Stimulated activated naive CD8-positive, alpha-beta T cell treated with anti-CD3 and anti-CD28 coated beads, Interleukin-15, Interleukin-2, amounts not matched to agents 100 ng/mL and 50 ng/mL, for 24 hours (primary cell): ENCODE measurements around the gene MYO5A.
"Not testable (repeated sequence)": the region's sequence is repeated elsewhere in the genome, so short reads cannot be mapped to it uniquely, and the experiment has no call there.

ENCODE experiments used
- H3K27ac Mint-ChIP-seq: one replicate; pipeline ENCODE4 v1.8.0; 2021; ENCODE audit warnings: mild to moderate bottlenecking, mixed read lengths
- H3K27me3 Mint-ChIP-seq: one replicate; pipeline ENCODE4 v1.8.0; 2021; ENCODE audit warnings: mixed read lengths
- H3K36me3 Mint-ChIP-seq: one replicate; pipeline ENCODE4 v1.8.0; 2021; ENCODE audit warnings: low read depth, mixed read lengths
- H3K4me1 Mint-ChIP-seq: one replicate; pipeline ENCODE4 v1.8.0; 2021; ENCODE audit warnings: low read depth, mixed read lengths
- H3K4me3 Mint-ChIP-seq: one replicate; pipeline ENCODE4 v1.8.0; 2021; ENCODE audit warnings: mild to moderate bottlenecking, mixed read lengths
- H3K9me3 Mint-ChIP-seq: one replicate; pipeline ENCODE4 v1.8.0; 2021; ENCODE audit warnings: mixed read lengths

Gene MYO5A

DNA sequence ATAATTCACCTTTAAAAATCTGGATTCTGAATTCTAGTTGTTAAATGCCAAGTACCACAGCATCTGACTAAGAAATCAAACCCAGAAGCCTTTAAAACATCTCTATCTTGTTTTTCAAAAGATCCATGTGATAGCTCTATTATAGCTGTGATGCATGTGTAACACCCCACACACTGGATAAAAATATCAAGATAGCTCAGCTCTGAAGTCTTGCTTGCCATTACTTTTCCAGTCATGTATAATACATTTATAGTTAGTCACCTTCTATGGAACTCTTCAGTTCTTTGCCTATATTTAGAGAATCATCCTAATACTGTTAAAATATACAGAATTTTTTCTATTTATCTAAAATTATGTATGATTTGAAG, 28.6 kb upstream of the MYO5A start:
- H3K4me1 Mint-ChIP-seq, result peaks cover 48% of the 10 kb centered on the region

GRCh38 chr15:52556524-52557273, 28.0 kb upstream of the MYO5A start:
- H3K4me1 Mint-ChIP-seq, result peaks cover 42% of the 10 kb centered on the region
- no peak overlapping the region for H3K4me3 Mint-ChIP-seq
- H3K27ac Mint-ChIP-seq, result no peak overlapping the region
- H3K27me3 Mint-ChIP-seq, result no peaks in the 10 kb centered on the region
- peaks cover 64% of the 10 kb centered on the region for H3K36me3 Mint-ChIP-seq
- H3K9me3 Mint-ChIP-seq, result no peaks in the 10 kb centered on the region

More for the DNA sequence above, 28.6 kb upstream of the MYO5A start:
- Mint-ChIP-seq H3K4me3 (no peak overlapping the region), H3K27me3 (no peaks in the 10 kb centered on the region), H3K9me3 (no peaks in the 10 kb centered on the region), H3K27ac (no peak overlapping the region), H3K36me3 (peaks cover 61% of the 10 kb centered on the region)

- Mint-ChIP-seq H3K36me3 (peaks cover 75% of the 10 kb centered on the region), H3K9me3 (no peaks in the 10 kb centered on the region), H3K27ac (no peak overlapping the region), H3K4me3 (no peak overlapping the region), H3K4me1 (peaks cover 9% of the 10 kb centered on the region), H3K27me3 (no peaks in the 10 kb centered on the region)
These were observed 23.6 kb upstream of the MYO5A start for GRCh38 chr15:52552303-52552702.

- Mint-ChIP-seq H3K27ac (no peak overlapping the region), H3K4me1 (peaks cover 7% of the 10 kb centered on the region), H3K4me3 (no peak overlapping the region), H3K27me3 (no peaks in the 10 kb centered on the region), H3K36me3 (peaks cover 76% of the 10 kb centered on the region), H3K9me3 (peaks cover 2% of the 10 kb centered on the region)
These were observed 23.1 kb upstream of the MYO5A start for GRCh38 chr15:52551762-52552161.

- H3K27me3 Mint-ChIP-seq, H3K9me3 Mint-ChIP-seq, H3K27ac Mint-ChIP-seq, H3K4me3 Mint-ChIP-seq, H3K4me1 Mint-ChIP-seq: not testable (repeated sequence)
- H3K36me3 Mint-ChIP-seq, result peaks cover 76% of the 10 kb centered on the region
These were observed 22.5 kb upstream of the MYO5A start for GRCh38 chr15:52551186-52551585.

- Mint-ChIP-seq H3K9me3 (peaks cover 4% of the 10 kb centered on the region), H3K4me3 (no peak overlapping the region), H3K4me1 (peaks cover 6% of the 10 kb centered on the region), H3K27me3 (no peaks in the 10 kb centered on the region), H3K27ac (no peak overlapping the region), H3K36me3 (peaks cover 57% of the 10 kb centered on the region)
These were observed 17.5 kb upstream of the MYO5A start for GRCh38 chr15:52546031-52546751.

- H3K27me3 Mint-ChIP-seq, result peaks cover 6% of the 10 kb centered on the region
- peaks cover under 1% of the 10 kb centered on the region for H3K4me1 Mint-ChIP-seq
- no peak overlapping the region for H3K27ac Mint-ChIP-seq
- peaks cover 13% of the 10 kb centered on the region for H3K36me3 Mint-ChIP-seq
- H3K9me3 Mint-ChIP-seq, result no peaks in the 10 kb centered on the region
- no peak overlapping the region for H3K4me3 Mint-ChIP-seq
These were observed 11.8 kb upstream of the MYO5A start for GRCh38 chr15:52540374-52541012.

DNA sequence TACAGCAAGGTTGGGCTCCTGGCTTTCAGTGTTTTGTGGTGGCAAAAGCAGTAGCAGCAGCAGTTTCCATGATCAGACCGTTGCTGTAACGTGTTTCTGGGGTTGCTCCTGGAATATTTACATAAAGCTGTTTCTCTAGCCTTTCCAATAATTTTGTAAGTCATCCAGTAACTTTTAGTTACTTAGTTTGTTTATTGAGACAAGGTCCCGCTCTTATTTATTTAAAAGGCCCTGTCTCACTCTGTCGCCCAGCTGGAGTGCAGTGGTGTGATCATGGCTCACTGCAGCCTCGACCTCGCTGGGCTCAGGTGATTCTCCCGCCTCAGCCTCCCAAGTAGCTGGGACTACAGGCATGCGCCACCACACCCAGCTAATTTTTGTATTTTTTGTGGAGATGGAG, 8.8 kb upstream of the MYO5A start:
- no peaks in the 10 kb centered on the region for H3K9me3 Mint-ChIP-seq
- peaks cover 6% of the 10 kb centered on the region for H3K4me1 Mint-ChIP-seq
- no peak overlapping the region for H3K27ac Mint-ChIP-seq
- peaks cover 4% of the 10 kb centered on the region for H3K36me3 Mint-ChIP-seq
- no peak overlapping the region for H3K4me3 Mint-ChIP-seq
- peaks cover 6% of the 10 kb centered on the region for H3K27me3 Mint-ChIP-seq

- peaks cover 15% of the 10 kb centered on the region for H3K27me3 Mint-ChIP-seq
- H3K27ac Mint-ChIP-seq, result no peak overlapping the region
- no peaks in the 10 kb centered on the region for H3K9me3 Mint-ChIP-seq
- peaks cover 19% of the 10 kb centered on the region for H3K4me1 Mint-ChIP-seq
- H3K4me3 Mint-ChIP-seq, result no peak overlapping the region
- H3K36me3 Mint-ChIP-seq, result no peaks in the 10 kb centered on the region
These were observed 3.7 kb upstream of the MYO5A start for GRCh38 chr15:52532427-52532826.

- Mint-ChIP-seq H3K27ac (peak overlapping the region; percentile 69), H3K4me3 (peak overlapping the region; percentile 79), H3K9me3 (no peaks in the 10 kb centered on the region), H3K4me1 (peaks cover 23% of the 10 kb centered on the region), H3K36me3 (no peaks in the 10 kb centered on the region), H3K27me3 (peaks cover 12% of the 10 kb centered on the region)
These were observed 1.3 kb upstream of the MYO5A start for GRCh38 chr15:52529940-52530339.

GRCh38 chr15:52529341-52529924, 753 bp upstream of the MYO5A start:
- peaks cover 12% of the 10 kb centered on the region for H3K27me3 Mint-ChIP-seq
- peaks cover 23% of the 10 kb centered on the region for H3K4me1 Mint-ChIP-seq
- H3K27ac Mint-ChIP-seq, result peak overlapping the region; percentile 69
- H3K4me3 Mint-ChIP-seq, result peak overlapping the region; percentile 79
- no peaks in the 10 kb centered on the region for H3K9me3 Mint-ChIP-seq
- no peaks in the 10 kb centered on the region for H3K36me3 Mint-ChIP-seq

DNA sequence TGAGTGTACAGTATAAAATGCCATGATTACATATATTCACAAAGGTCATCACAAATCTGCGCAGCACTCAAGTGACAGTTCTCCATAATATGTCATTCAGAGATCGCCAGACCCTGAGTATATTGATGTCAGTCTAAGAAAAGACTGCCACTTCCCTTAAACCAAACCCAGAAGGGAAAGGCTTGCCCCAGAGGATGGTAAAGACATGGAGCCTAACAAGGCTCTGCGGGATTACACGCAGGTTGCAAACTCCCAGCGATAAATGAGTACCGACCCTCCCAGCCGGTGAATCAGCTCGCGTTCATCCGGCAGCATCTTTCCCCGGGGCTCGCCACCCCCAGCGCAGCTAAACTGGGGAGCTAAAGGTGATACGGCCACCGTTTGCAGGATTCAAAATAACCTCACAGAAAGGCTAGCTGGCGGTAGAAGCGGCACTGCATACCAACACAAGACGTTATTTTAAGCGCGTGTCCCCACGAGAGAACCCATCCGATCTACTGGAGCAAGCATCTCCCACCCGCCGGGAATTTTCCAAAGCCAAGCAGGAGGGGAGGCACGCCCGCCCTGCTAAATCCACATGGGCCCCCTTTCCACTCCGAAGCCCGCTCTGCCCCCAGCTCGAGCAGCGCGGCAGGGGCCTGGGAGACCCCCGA, 643 bp downstream of the MYO5A start:
- H3K4me3 Mint-ChIP-seq, result peak overlapping the region; percentile 90
- H3K9me3 Mint-ChIP-seq, result no peaks in the 10 kb centered on the region
- H3K36me3 Mint-ChIP-seq, result no peaks in the 10 kb centered on the region
- peaks cover 12% of the 10 kb centered on the region for H3K27me3 Mint-ChIP-seq
- peak overlapping the region; percentile 80 for H3K27ac Mint-ChIP-seq
- H3K4me1 Mint-ChIP-seq, result peaks cover 23% of the 10 kb centered on the region

GRCh38 chr15:52527196-52527910, 1.3 kb downstream of the MYO5A start:
- Mint-ChIP-seq H3K27me3 (peaks cover 12% of the 10 kb centered on the region), H3K36me3 (no peaks in the 10 kb centered on the region)

More at GRCh38 chr15:52527196-52527910, 1.3 kb downstream of the MYO5A start:
- Mint-ChIP-seq H3K4me3 (peak overlapping the region; percentile 90), H3K9me3 (no peaks in the 10 kb centered on the region), H3K27ac (no peak overlapping the region), H3K4me1 (peaks cover 23% of the 10 kb centered on the region)
